Esophagus muscularis mucosa (tissue), 3 donors: ENCODE measurements around the gene LITAF.

ENCODE experiments used
- CTCF ChIP-seq, 3 experiments: fragments of 200-600 bp in 2 of 3; fragments of 450-650 bp in 1 of 3; sonication (generic) in 2 of 3; IDR thresholded peaks; one replicate each; pipeline ENCODE4 v1.5.1; 2017 to 2019; ENCODE audit warnings: antibody characterized with exemption in 3 of 3, mild to moderate bottlenecking in 2 of 3, moderate library complexity in 1 of 3
- EP300 ChIP-seq: sonication (generic); formaldehyde crosslinking; IDR thresholded peaks from one replicate; pipeline ENCODE4 v1.6.1; 2017; ENCODE audit warnings: antibody characterized with exemption

GRCh38 chr16:11514283-11514682, 72.4 kb downstream of the LITAF start:
- no peak for TF ChIP-seq CTCF (IDR thresholded peaks at IDR 0.05)
- TF ChIP-seq EP300, result no peak
